A549 (cell line): ENCODE results near the gene EPN3. TPM values are rescaled to one million over a fixed set of nuclear protein-coding genes. Genes with fewer than 3 reads are reported as not detected.
A peak's percentile ranks its signal among the peaks of the same experiment; 100 is the strongest.

ENCODE experiments used
- ATAC-seq, 2 experiments: fragments of 200-7000 bp in 1 of 2; fragments of >200 bp in 1 of 2; cut with Nextera tagmentation in 1 of 2; cut with Tn5 transposase in 1 of 2; 3 replicates each; pipeline versions ENCODE4 v1.8.0 to v1.9.1; 2018 to 2020; ENCODE audit warnings: mild to moderate bottlenecking in 1 of 2, moderate library complexity in 1 of 2
- CTCF ChIA-PET: fragments of 300-600 bp; sonication (Branson Sonifier 250); formaldehyde crosslinking; extraction: SDS; loops from one replicate; lab custom pipeline; 2021; ENCODE audit warnings: antibody characterized with exemption, inconsistent platforms; lab: Yijun Ruan, JAX
- POLR2A ChIA-PET: fragments of 350-600 bp; formaldehyde crosslinking; extraction: SDS; loops from one replicate; lab custom pipeline; 2021; ENCODE audit warnings: antibody characterized with exemption, inconsistent platforms; lab: Yijun Ruan, JAX
- DNase-seq, 2 experiments: peaks; one replicate each; pipeline versions ENCODE4 v3.0.0 to v3.0.0-alpha.2; 2011 to 2016; ENCODE audit warnings: low read depth in 1 of 2, low spot score in 1 of 2
- FAIRE-seq: peaks from 2 replicates; lab custom pipeline; 2011; peaks lifted over from hg19 to GRCh38; lab: Jason Lieb, UNC
- H3K27ac ChIP-seq, 2 experiments: fragments of >200 bp; sonication (Bioruptor Twin); formaldehyde crosslinking; 3 replicates each; pipeline ENCODE4 v1.5.1; 2016 to 2017
- H3K4me1 ChIP-seq: fragments of >200 bp; sonication (Bioruptor Twin); formaldehyde crosslinking; 3 replicates; pipeline ENCODE4 v1.6.1; 2016
- H3K4me2 ChIP-seq: fragments of >200 bp; sonication (Bioruptor Twin); formaldehyde crosslinking; 3 replicates; pipeline ENCODE4 v1.6.1; 2016
- H3K4me3 ChIP-seq: fragments of >200 bp; sonication (Bioruptor Twin); formaldehyde crosslinking; 3 replicates; pipeline ENCODE4 v1.5.1; 2016
- H3K9me3 ChIP-seq: fragments of >200 bp; sonication (Bioruptor Twin); formaldehyde crosslinking; 3 replicates; pipeline ENCODE4 v1.6.1; 2016
- ATOH8 ChIP-seq: fragments of 250-450 bp; sonication (Bioruptor Pico); IDR thresholded peaks from 2 replicates; pipeline ENCODE4 v1.5.0; 2020; ENCODE audit warnings: low read depth, mild to moderate bottlenecking, moderate library complexity
- CHD2 ChIP-seq: fragments of 150-350 bp; IDR thresholded peaks from 2 replicates; pipeline ENCODE4 v1.6.1; 2014; ENCODE audit warnings: low read length; ENCODE audit not compliant: partially characterized antibody
- CTCF ChIP-seq: fragments of >200 bp; sonication (Bioruptor Twin); formaldehyde crosslinking; IDR thresholded peaks from 3 replicates; pipeline ENCODE4 v1.5.1; 2016
- ELK1 ChIP-seq: fragments of 150-350 bp; IDR thresholded peaks from 2 replicates; pipeline ENCODE4 v1.6.1; 2014; ENCODE audit warnings: low read depth, mild to moderate bottlenecking, low read length
- ESRRA ChIP-seq: fragments of 150-350 bp; IDR thresholded peaks from 2 replicates; pipeline ENCODE4 v1.6.1; 2014; ENCODE audit warnings: mild to moderate bottlenecking, low read length, borderline replicate concordance
- GATA3 ChIP-seq: IDR thresholded peaks from 2 replicates; pipeline ENCODE4 v1.6.1; 2012; ENCODE audit warnings: borderline replicate concordance
- HMGXB4 ChIP-seq: fragments of 250-450 bp; sonication (Bioruptor Pico); IDR thresholded peaks from 2 replicates; pipeline ENCODE4 v1.5.0; 2021; ENCODE audit warnings: mild to moderate bottlenecking, moderate library complexity, borderline replicate concordance
- HOXA7 ChIP-seq: fragments of 250-450 bp; sonication (Bioruptor Pico); IDR thresholded peaks from 2 replicates; pipeline ENCODE4 v1.5.0; 2020; ENCODE audit warnings: mild to moderate bottlenecking, moderate library complexity
- HOXB5 ChIP-seq: fragments of 250-450 bp; sonication (Bioruptor Pico); IDR thresholded peaks from 2 replicates; pipeline ENCODE4 v1.5.0; 2020; ENCODE audit warnings: mild to moderate bottlenecking, moderate library complexity
- MAX ChIP-seq: IDR thresholded peaks from 2 replicates; pipeline ENCODE4 v1.6.1; 2012
- MAZ ChIP-seq: fragments of 150-350 bp; IDR thresholded peaks from 2 replicates; pipeline ENCODE4 v1.6.1; 2014; ENCODE audit warnings: antibody characterized with exemption, low read depth, low read length, borderline replicate concordance
- NR3C1 ChIP-seq: fragments of >200 bp; sonication (Bioruptor Twin); formaldehyde crosslinking; IDR thresholded peaks from 3 replicates; pipeline ENCODE4 v1.6.1; 2017
- PBX3 ChIP-seq: IDR thresholded peaks from 2 replicates; pipeline ENCODE4 v1.6.1; 2012
- PHF8 ChIP-seq: fragments of 200-600 bp; sonication (generic); IDR thresholded peaks from 2 replicates; pipeline ENCODE4 v1.6.1; 2016; ENCODE audit warnings: low read depth, mild to moderate bottlenecking, antibody characterized with exemption, moderate library complexity, borderline replicate concordance
- RAD21 ChIP-seq, 2 experiments: fragments of >200 bp in 1 of 2; sonication (Bioruptor Twin) in 1 of 2; formaldehyde crosslinking in 1 of 2; IDR thresholded peaks in 1 of 2; conservative IDR thresholded peaks in 1 of 2; 2 replicates in 1 of 2; 3 replicates in 1 of 2; pipeline ENCODE4 v1.6.1; 2012 to 2018; ENCODE audit warnings: inconsistent platforms in 1 of 2
- RFX5 ChIP-seq: fragments of 450-650 bp; IDR thresholded peaks from 2 replicates; pipeline ENCODE4 v1.7.1; 2014; ENCODE audit warnings: antibody characterized with exemption, mild to moderate bottlenecking, moderate library complexity
- RNF2 ChIP-seq: fragments of 200-600 bp; sonication (generic); IDR thresholded peaks from 2 replicates; pipeline ENCODE4 v1.6.1; 2016; ENCODE audit warnings: low read depth, mild to moderate bottlenecking, antibody characterized with exemption, moderate library complexity, borderline replicate concordance
- SMC3 ChIP-seq: fragments of >200 bp; sonication (Bioruptor Twin); formaldehyde crosslinking; IDR thresholded peaks from 3 replicates; pipeline ENCODE4 v1.6.1; 2018; ENCODE audit warnings: inconsistent platforms
- ZSCAN20 ChIP-seq: fragments of 250-450 bp; sonication (Bioruptor Pico); IDR thresholded peaks from 2 replicates; pipeline ENCODE4 v1.8.0; 2022; ENCODE audit warnings: mild to moderate bottlenecking, moderate library complexity
- WGBS: methylation state at CpG from one replicate; pipeline ENCODE4 v1.1.6; 2017; ENCODE audit errors: missing lambda C conversion rate; 5-methylcytosine and 5-hydroxymethylcytosine counted together
- polyA plus RNA-seq, 4 experiments: library from polyadenylated mRNA; depleted of rRNA in 3 of 4; stranded (reverse); fragments of >200 nt; fragmentation: RNase III in 1 of 4; extraction: RNeasy Plus Mini Kit Qiagen cat#74134 plus additional on column Dnase treatment in 1 of 4; gene quantifications; 2 replicates in 3 of 4; 3 replicates in 1 of 4; pipeline ENCODE4 v1.2.3, GENCODE V29; 2011 to 2017

EPN3 gene
- polyA plus RNA-seq, 2 of the 4 experiments (the other 2 are of a cell fraction): 0.13 to 0.18 TPM

GRCh38 chr17:50499721-50500120, 32.8 kb upstream of the EPN3 start:
- no peak for DNase-seq
- no peak for ATAC-seq
- ChIA-PET CTCF (interaction anchor here (1.0 to 10.1 kb wide), 4 partner anchors 13 to 196 kb away, joined by 3 to 119 read pairs (median 10); no protein-coding TSS in a partner anchor), POLR2A (no interaction called here)
- peaks cover 5% of the 10 kb centered on the region; the same call in 1 of the 3 replicates for H3K4me1 ChIP-seq
- WGBS: 96% methylated on average over 2 of the region's 2 CpGs
- no peak for FAIRE-seq
- H3K9me3 ChIP-seq: no peaks in the 10 kb centered on the region
- no peak overlapping the region for H3K4me3 ChIP-seq
- TF ChIP-seq PHF8 (no peak), ESRRA (no peak), PBX3 (no peak), ATOH8 (no peak), CHD2 (no peak), HOXA7 (CRISPR knock-in tag) (no peak), RFX5 (no peak), ZSCAN20 (CRISPR knock-in tag) (no peak), MAZ (no peak), ELK1 (no peak), RNF2 (no peak), HOXB5 (CRISPR knock-in tag) (no peak), MAX (no peak), HMGXB4 (CRISPR knock-in tag) (no peak), NR3C1 (no peak)
- H3K4me2 ChIP-seq: no peak overlapping the region
- H3K27ac ChIP-seq: no peak overlapping the region

- ATAC-seq (peak in 1 of 2 experiments; percentile 9; a peak in 1 of 6 replicates), FAIRE-seq (no peak), DNase-seq (peak in 1 of 2 experiments; percentile 54)
- peaks cover 5% of the 10 kb centered on the region; the same call in 1 of the 3 replicates for H3K4me1 ChIP-seq
- 30% methylated on average over 5 of the region's 5 CpGs for WGBS
- no peaks in the 10 kb centered on the region for H3K9me3 ChIP-seq
- no peak overlapping the region for H3K4me2 ChIP-seq
- peak; percentile 22; the same call in 1 of the 3 replicates for TF ChIP-seq SMC3
- peak; percentile 88; the same call in 1 of the 2 replicates for TF ChIP-seq ESRRA
- TF ChIP-seq CTCF: peak; percentile 64
- no peak for TF ChIP-seq GATA3
- TF ChIP-seq RAD21 (conservative IDR thresholded peaks at IDR 0.05 in 1 of 2, IDR thresholded peaks at IDR 0.05 in 1 of 2): peak; percentile 32 to 35; a peak in 2 of 5 replicates
- no peak overlapping the region for H3K4me3 ChIP-seq
- no peak overlapping the region for H3K27ac ChIP-seq
- ChIA-PET POLR2A (interaction anchor here (1.1 kb wide), 1 partner anchor 365 kb away, joined by 4 read pairs; the partner anchor contains the start of gene TOB1), CTCF (interaction anchor here (0.6 to 10.1 kb wide), 24 partner anchors 8 to 351 kb away, joined by 3 to 119 read pairs (median 6); partner anchors contain the start of gene RSAD1)
Measured at GRCh38 chr17:50501054-50501453, 31.5 kb upstream of the EPN3 start.
